ENCODE data around the gene SRCAP. TPM values are rescaled to one million over a fixed set of nuclear protein-coding genes. Genes with fewer than 3 reads are reported as not detected.
"Not testable (repeated sequence)": the region's sequence is repeated elsewhere in the genome, so short reads cannot be mapped to it uniquely, and the experiment has no call there.

Gene SRCAP
- total RNA-seq, 1 experiment from 2014 or later: 11.4 TPM

DNA sequence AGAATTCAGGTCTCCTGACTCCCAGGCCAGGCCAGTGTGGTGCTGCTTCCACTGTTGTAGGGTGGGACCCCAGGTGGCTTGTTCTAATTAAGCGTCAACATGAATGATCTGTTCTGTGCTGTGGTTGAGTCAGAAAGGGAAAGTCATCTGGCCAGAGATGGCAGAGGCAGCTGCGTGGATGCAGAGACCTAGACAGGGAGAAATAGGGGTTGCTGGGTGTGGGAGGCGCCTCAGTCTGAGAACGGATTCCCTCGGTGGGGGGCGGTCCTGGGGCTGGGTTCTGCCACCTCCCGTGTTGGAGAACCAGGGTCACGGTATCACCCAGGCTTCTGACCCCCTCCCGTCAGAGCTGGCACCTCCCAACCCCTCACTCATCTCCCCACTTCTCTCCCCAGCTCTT is 35.2 kb upstream of the SRCAP start:
- DNase-seq (ENCODE audit: low spot score): peak; percentile 28

DNA sequence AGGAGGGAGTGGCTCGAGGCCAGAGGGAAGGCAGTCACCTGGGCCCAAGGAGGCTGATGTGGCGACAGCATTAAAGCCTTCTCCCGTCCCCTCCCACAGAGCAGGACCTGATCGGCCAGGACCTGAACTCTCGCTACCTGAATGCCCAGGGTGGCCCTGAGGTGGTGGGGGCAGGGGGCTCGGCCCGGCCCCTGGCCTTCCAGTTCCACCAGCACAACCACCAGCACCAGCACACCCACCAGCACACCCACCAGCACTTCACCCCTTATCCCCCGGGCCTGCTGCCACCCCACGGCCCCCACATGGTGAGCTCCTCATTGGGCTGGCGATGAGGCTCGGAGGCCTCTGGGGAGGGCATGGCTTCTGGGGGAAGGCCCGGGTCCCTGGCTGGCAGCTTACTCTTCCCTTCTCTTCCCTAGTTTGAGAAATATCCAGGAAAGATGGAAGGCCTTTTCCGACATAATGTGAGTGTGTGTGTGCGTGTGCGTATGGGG is 34.3 kb upstream of the SRCAP start:
- no peak for DNase-seq (ENCODE audit: low spot score)

DNA sequence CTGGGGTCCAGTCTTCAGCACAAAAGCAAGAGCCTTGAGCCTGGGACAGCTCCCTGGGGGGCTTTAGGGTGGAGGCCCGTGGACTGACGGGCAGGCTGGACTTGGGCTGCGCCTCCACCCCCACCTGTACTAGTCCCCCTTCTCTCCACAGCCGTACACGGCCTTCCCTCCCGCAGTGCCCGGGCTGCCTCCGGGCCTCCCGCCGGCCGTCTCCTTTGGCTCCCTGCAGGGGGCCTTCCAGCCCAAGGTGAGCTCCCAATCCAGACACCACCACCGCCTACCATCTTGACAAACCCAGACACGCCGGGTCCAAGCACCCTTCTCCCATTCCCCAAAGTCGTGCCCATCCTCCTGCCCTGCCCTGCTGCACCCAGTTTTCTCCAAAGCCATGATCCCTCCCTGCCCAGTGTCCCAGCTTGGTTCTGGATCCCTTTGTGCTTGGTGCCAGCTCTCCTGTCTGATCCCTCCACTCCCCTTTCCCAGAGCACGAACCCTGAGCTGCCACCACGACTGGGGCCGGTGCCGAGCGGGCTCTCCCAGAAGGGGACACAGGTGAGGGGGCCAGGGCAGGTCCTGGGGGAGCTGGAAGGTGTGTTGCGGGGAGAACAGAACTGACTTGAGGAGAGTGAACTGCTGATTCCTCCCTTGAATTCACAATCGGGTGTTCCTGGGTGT is 33.7 kb upstream of the SRCAP start:
- no peak for DNase-seq (ENCODE audit: low spot score)

DNA sequence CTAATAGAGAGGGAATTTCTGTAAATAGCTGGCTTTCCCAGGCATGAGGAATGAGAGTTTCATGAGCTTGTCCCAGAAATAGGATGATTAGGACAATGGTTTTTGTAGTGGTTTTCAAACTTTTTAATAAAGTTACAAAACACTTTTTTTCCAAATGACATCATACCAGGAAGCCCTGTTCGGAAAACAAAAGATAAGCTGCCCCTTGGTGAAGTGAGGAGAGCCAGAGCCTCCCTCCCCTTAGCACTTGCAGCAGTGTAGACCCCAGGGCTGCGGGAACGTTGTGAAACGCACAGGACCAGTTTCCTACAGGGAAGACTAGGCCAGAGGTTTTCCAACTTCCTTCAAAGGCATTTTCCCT is 33.2 kb upstream of the SRCAP start:
- DNase-seq (ENCODE audit: low spot score): no peak

DNA sequence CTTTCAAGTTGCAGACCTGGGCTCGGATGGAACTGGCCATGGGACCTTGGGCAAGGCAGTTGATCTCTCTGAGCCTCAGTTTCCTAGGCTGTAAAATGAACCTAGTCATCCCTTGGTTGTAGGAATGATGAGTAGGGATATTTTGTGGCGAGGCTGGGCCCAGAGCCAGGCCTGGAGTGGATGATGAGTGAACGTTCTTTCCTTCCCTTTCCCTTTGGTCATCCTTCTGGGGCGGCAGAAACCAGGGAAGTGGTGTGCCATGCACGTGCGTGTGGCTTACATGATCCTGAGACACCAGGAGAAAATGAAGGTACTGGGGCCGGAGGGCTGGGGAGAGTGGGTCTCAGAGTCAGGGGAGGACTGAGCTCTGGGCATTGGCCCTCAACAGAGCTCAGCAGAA is 32.3 kb upstream of the SRCAP start:
- DNase-seq (ENCODE audit: low spot score): no peak

DNA sequence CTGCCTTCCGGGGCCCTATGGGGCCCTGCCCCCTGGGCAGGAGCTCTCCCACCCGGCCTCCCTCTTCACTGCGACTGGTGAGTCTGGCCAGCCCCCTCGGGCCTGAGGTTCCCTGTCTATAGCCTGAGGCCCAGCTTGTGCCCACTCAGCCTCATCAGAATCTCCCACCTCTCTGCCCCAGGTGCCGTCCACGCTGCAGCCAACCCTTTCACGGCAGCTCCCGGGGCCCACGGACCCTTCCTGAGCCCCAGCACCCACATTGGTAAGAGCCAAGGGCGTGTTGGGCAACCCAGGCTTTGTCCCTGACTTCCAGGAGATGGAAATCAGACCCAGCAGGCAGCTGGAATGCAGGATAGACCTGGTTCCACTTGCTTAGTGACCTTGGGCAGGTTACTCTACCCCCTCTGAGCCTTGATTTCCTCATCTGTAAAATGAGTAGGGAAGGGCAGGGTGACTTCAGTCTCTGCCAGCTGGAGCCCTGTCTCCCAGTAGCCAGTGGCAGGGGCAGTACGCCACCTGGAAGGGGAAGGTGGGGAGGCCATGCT is 31.5 kb upstream of the SRCAP start:
- no peak for DNase-seq (ENCODE audit: low spot score)

DNA sequence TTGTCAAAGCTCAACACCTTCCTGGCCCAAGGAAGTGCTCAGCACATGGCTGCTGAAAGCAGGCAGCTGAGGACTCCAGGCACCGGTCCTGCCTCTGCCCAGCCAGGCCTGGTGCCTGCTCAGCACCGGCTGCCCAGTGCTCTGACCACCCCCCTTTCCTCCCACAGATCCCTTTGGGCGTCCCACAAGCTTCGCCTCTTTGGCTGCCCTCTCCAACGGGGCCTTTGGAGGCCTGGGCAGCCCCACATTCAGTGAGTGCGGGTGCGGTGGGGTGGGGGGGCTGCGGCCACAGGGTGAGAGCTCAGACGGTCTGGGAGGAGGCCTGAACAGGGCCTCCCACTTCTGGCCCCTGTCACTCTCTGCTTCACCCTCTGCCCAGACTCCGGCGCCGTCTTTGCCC is 30.6 kb upstream of the SRCAP start:
- DNase-seq (ENCODE audit: low spot score): no peak

DNA sequence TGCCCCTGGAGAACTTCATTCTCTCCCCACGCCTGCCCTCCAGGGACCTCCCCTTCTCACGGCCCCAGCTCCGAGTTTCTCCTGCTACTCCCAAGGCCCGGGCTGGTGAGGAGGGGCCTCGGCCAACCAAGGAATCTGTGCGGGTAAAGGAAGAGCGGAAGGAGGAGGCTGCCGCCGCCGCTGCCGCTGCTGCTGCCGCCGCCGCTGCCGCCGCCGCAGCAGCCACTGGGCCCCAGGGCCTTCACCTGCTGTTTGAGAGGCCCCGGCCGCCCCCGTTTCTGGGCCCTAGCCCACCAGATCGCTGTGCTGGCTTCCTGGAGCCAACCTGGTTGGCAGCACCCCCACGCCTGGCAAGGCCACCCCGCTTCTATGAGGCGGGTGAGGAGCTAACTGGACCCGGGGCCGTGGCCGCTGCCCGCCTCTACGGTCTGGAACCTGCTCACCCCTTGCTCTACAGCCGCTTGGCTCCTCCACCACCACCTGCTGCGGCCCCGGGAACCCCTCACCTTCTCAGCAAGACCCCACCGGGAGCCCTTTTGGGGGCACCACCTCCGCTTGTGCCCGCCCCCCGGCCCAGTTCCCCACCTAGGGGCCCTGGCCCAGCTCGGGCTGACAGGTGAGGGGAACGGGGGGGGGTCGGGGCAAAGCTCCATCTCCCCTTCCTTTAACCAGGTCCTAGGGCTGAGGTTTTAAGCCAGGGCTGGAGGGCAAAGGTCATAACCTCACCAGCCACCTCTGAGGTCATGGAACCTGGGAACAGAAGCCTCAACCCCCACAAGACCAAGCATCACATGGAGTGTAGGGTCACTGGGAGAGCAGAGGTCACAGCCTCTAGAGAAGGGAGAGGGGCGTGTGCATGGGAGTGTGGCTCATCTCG is 29.7 kb upstream of the SRCAP start:
- DNase-seq (ENCODE audit: low spot score): no peak

DNA sequence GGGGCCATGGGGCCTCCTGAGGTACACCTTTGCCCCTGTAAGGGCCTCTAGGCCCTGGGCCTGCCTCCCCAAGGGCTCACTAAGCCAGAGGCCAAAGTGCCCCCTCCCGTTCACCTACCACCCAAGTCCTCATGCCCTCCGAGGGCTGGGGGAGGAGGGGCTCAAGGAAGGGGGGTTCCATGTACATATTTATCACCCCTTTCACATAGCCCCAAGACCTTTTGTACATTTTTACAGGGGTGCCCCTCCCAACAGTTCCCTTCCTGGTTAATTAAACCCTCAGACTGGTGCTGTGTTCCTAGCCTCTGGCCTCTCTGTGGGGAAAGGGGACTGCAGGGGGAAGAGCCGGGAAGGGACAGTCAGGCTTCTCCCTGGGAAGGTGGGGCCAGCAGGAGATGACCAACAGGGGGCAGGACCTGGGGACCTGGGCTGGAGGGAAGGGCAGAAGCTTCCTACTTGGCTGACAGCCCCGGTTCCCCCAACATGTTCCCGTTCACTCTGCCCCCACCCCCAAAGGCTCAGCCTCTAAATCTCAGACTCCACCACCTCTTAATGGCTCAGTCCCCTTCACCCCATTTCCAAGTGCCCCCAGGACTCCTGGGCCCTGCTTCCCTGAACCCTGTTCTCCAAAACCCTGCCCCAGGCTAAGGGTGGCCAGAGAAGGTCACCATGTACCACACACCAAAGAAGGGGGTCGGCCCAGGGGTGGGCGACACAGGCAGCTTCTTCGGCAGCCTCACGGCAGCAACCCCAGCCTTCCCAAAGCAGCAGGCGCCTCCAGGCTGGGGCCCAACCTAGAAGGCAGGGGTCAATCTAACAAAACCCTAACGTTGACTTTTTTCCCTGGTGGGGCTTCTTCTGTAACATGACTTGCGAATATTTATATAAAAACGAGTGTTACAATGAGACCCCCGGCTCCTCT is 28.8 kb upstream of the SRCAP start:
- DNase-seq (ENCODE audit: low spot score): no peak

DNA sequence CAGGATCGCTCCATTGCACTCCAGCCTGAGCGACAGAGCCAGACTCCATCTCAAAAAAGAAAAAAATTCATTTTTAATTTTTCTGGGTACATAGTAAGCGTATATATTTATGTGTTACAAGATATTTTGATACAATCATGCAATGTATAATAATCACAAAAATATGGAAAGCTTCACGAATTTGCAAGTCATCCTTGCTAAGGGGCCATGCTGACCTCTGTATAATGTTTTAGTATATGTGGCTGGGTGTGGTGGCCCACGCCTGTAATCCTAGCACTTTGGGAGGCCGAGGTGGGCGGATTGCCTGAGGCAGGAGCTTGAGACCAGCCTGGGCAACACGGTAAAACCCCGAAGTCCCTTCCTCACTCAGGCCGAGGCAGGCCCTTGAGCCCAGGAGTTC is 23.8 kb upstream of the SRCAP start:
- no peak for DNase-seq (ENCODE audit: low spot score)

DNA sequence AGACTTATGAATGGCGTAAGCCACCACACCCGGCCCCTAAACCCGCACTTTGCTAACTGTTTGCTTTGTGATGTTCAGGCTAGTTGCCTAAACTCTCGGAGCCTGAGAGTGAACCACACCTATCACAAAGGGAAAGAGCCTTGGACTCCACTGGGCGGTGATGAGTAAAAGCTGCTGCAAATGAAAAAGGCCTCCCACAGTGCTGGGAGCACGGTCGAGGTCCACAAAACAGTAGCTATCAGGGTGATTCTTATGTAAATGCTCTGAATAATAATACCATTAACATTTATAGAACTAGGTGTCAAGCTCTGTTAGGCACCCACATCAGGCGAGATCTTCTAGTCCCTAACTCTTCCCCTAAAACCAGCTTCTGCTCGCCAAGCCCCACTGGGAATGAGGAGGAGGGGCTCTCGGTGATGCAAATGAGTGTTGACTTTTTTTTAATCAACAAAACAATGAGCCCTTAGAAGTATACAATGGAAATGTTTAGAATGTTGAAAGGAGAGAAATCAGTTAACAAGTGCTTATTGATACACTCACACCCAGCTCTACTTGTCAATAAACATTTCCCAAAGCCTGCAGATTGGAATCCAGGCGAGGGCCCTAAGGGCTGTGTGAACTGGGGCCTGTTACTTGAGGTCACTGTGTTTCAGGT is 20.9 kb upstream of the SRCAP start:
- no peak for DNase-seq (ENCODE audit: low spot score)

DNA sequence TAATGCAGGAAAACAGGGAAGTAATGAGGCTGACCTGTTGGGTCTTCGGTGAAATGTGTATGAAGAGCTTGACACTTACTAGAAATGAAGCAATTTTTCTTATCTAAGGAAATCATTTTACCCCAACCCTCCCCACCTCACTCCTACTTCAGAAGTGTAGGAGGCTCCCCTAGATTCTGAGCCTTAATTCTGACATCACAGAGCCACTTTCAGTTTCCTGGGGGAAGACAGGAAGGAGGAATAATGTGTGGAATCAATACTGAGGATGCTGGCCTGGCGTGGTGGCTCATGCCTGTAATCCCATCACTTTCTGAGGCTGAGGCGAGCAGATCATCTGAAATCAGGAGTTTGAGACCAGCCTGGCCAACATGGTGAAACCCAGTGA is 20.4 kb upstream of the SRCAP start:
- no peak for DNase-seq (ENCODE audit: low spot score)

DNA sequence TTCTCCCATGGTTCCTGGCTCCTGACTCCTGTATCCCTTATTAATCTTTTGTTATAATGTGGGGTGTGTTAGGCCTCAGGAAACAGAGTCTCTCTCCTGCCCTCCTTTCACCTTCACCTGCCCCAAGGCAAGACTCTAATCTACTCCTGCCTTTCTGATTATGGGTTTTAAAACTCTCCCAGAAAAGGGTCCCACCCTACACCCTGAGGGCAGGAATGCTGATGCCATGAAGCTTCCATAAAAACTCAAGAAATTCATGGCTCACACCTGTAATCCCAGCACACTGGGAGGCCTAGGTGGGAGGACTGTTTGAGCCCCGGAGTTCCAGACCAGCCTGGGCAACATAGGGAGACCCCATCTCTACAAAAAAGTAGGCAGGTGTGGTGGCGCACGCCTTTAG is 18.6 kb upstream of the SRCAP start:
- DNase-seq (ENCODE audit: low spot score): no peak

DNA sequence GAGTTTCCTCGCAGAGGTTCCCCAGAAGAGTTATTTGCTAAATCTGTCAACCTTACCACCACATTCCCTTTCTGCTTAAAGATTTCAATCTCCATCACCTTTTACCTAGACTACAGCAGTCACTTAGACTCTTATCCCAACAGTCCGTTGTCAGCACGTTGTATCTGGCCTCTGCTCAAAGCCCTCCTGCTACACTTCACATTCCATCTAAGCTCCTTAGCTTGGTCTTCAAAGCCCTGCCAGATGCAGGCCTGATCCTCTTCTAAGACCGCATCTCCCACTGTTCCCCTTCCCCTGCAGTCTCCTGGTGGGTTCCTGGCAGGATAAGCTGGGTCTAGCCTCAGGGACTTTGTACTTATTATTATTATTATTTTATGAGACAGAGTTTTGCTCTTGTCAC is 10.3 kb upstream of the SRCAP start:
- DNase-seq (ENCODE audit: low spot score): no peak

DNA sequence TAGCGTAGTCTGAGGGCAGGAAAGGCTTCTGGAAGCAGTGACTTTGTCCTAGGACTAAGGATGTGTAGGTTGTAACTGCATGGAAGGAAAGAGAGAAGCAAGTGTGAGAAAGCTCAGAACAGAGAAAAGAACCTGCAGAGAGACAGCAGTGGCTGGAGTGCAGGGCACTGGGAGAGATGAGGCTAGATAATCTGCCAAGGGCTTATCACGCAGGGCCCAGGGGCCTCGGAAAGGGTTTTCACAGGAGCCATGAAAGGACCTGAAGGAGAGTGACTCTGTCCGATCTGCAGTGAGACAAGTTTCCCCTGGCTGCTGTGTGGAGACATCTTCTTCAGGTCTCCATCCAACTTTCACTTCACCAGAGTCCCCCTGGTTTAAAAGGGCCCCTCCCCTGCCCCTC is 7.1 kb upstream of the SRCAP start:
- no peak for DNase-seq (ENCODE audit: low spot score)

DNA sequence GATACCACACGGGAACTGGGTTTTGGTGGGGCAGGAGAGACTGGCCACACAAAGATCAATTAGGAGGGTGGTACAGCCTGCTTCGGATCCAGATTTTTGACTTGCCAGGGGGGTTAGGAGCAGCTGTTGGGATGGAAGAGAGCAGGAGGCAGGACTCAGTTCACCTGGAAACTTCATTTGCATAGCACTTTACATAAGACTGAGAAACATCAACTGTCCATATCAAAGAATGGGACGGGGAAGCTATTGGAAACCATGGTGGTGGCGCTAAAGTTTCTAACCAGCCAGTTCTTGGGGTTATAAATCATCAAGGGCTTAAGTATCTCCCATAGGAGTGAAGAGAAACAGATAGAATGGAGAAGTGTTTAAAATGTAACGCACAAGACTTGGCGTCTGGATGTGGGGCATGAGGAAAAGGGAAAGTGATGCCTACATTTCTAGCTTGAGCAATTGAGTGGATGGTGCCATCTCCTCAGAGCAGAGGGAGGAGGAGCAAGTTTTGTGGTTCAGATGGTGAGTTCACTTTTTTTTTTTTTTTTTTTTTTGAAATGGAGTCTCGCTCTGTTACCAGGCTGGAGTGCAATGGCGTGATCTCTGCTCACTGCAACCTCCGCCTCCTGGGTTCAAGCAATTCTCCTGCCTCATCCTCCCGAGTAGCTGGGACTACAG is 6.4 kb upstream of the SRCAP start:
- DNase-seq (ENCODE audit: low spot score): no peak

DNA sequence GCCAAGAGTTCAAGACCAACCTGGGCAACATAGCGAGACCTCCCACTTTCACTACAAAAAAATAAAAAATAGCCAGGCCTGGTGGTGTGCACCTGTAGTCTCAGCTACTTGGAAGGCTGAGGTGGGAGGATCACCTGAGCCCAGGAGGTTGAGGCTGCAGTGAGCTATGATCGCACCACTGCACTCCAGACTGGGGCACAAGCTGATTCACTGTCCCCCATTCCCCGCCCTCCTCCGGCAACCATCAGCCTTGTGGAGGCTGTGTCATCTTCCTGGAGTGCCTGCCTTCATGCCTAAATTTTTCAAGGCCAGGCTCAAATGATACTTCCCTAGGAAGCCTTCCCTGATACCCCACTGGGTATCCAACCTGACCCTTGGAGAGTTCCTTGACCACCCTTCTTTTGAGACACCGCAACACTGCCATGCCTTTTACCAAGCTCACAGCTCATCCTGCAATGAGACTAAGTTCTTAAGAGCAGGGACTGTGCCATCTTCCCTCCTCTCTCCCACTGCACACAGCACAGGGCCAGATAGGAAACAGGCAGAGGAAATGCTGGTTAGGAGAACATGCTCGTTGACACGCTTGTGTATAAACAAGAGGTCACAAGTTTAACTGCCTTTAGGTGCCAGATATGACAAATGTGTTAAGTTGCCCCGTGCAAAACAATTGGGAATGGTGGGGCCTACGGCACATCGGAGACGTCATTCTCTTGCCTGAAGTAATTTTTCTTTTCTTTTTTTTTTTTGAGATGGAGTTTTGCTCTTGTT is 3.9 kb upstream of the SRCAP start:
- DNase-seq (ENCODE audit: low spot score): no peak

DNA sequence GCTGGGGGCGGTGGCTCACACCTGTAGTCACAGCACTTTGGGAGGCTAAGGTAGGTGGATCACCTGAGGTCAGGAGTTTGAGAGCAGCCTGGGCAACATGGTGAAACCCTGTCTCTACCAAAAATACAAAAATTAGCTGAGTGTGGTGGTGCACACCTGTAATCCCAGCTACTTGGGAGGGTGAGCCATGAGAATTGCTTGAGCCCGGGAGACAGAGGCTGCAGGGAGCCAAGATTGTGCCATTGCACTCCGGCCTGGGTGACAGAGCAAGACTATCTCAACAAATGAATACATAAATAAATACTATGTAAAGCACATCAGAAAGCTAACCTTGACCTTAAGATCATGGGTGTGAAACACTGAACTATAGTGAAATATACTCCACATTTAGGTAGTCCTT is 2.3 kb upstream of the SRCAP start:
- not testable (repeated sequence) for DNase-seq (ENCODE audit: low spot score)

DNA sequence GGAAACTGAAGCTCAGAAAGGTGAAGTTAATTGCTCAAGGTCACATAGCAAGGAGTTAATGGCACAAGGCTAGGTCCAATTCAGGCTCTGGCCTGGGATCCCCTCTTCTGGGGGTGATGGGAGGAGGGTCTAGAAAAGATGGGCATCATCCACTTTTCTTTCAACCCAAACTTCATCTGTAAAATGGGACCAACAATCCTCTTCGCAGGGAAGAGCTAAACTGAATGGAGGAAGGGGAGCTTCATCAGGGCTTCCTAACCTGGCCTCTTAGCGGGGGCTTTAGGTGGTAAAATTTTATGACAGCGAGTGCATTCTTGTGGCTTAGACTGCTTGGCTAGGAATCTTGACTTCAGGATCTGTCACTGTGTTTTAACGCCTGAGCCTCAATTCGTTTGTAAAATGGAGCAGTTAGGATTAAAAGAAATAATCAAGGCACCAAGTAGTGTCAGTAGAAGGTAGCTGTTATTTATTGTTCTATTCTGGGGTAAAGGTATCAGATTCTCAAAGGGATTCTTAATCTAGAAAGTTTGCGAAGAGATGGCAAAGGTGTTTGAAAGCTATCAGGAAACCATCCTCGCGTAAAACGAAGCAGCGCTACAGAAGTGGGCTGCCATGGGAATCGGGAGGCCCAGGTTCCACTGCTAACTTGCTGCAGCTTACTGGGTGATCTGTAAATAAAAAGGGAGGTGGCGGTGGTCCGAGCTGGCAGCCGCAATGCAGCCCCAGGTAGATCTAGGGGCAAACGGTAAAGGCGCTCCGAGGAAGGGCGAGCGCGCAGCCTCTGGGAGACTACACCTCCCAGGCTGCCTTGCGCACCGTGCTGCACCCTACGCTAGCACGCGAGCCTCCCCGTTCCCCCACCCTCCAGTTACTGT is 1.5 kb upstream of the SRCAP start:
- DNase-seq (ENCODE audit: low spot score): no peak

All from A172 (cell line).